Stomach (tissue), 4 donors: Measurements from ENCODE around the gene GGACT.

Source experiments
- EP300 ChIP-seq: sonication (generic); formaldehyde crosslinking; IDR thresholded peaks from one replicate; pipeline ENCODE4 v1.6.1; 2017; ENCODE audit warnings: antibody characterized with exemption
- POLR2A ChIP-seq, 4 donors: fragments of 450-650 bp; IDR thresholded peaks; one replicate each; pipeline ENCODE4 v1.6.1; 2016; ENCODE audit warnings: antibody characterized with exemption in 4 of 4, control low read depth in 2 of 4, mild to moderate bottlenecking in 1 of 4, moderate library complexity in 1 of 4
- POLR2AphosphoS5 ChIP-seq, 3 donors: sonication (generic); formaldehyde crosslinking; IDR thresholded peaks; one replicate each; pipeline ENCODE4 v1.6.1; 2016; ENCODE audit warnings: antibody characterized with exemption in 3 of 3
- TF ChIP-seq, protein P1 (sequence below), 7 experiments: fragments of 450-650 bp in 4 of 7; fragments of 200-600 bp in 3 of 7; sonication (generic) in 3 of 7; IDR thresholded peaks; one replicate each; pipeline ENCODE4 v1.5.1; 2016 to 2019; ENCODE audit warnings: antibody characterized with exemption in 7 of 7, control low read depth in 2 of 7, mild to moderate bottlenecking in 1 of 7

DNA sequence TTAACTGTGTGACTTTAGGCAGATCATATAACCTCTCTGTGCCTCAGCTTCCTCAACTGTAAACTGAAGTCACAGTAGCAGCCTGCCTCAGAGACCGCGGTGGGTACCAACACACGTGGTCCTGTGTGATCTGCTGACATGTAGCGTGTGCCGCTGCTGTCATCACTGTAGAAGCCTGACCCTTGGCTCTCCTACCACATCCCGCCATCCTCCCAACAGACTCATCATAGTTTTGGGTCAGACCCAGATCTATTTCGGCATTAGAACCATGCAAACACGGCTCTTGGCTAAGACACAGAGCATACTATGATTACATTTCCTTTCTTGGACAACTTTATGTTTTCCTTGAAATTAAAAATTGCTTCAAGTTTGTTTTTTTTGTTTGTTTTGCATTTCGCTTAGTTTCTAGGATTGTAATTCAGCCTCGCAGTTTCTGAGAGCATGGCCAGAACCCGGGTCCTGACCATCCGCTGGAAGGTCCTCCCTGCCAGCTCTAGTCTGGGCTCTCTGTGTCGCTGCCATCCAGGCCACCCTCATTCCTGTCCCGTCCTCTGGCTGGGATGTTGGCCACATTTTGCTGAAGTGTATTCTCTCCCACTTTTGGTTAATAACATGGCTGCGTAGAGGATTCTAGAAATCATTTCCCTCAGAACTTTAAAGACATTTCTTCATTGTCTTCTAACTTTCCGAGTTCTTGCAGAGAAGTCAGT lies 53.0 kb downstream of the GGACT start:
- TF ChIP-seq, protein P1, sequence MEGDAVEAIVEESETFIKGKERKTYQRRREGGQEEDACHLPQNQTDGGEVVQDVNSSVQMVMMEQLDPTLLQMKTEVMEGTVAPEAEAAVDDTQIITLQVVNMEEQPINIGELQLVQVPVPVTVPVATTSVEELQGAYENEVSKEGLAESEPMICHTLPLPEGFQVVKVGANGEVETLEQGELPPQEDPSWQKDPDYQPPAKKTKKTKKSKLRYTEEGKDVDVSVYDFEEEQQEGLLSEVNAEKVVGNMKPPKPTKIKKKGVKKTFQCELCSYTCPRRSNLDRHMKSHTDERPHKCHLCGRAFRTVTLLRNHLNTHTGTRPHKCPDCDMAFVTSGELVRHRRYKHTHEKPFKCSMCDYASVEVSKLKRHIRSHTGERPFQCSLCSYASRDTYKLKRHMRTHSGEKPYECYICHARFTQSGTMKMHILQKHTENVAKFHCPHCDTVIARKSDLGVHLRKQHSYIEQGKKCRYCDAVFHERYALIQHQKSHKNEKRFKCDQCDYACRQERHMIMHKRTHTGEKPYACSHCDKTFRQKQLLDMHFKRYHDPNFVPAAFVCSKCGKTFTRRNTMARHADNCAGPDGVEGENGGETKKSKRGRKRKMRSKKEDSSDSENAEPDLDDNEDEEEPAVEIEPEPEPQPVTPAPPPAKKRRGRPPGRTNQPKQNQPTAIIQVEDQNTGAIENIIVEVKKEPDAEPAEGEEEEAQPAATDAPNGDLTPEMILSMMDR (IDR thresholded peaks at IDR 0.05): no peak
- TF ChIP-seq POLR2A (IDR thresholded peaks at IDR 0.05) (no peak), EP300 (no peak), POLR2AphosphoS5 (IDR thresholded peaks at IDR 0.05) (no peak)
